Islet precursor cell (in vitro differentiated cells): ENCODE data around the gene NPHP4.
"Not testable (repeated sequence)": the region's sequence is repeated elsewhere in the genome, so short reads cannot be mapped to it uniquely, and the experiment has no call there.

Experiments
- DNase-seq: peaks from one replicate; pipeline ENCODE4 v3.0.0-alpha.2; 2018

Gene NPHP4

GRCh38 chr1:5874416-5875110, 117.7 kb downstream of the NPHP4 start:
- no peak for DNase-seq

GRCh38 chr1:5873556-5873955, 118.7 kb downstream of the NPHP4 start:
- DNase-seq = no peak

- no peak for DNase-seq
Observed at GRCh38 chr1:5872886-5873285, 119.3 kb downstream of the NPHP4 start.

GRCh38 chr1:5868931-5869500, 123.2 kb downstream of the NPHP4 start:
- no peak for DNase-seq

- DNase-seq = no peak
Observed at GRCh38 chr1:5865774-5866173, 126.5 kb downstream of the NPHP4 start.

GRCh38 chr1:5865056-5865455, 127.2 kb downstream of the NPHP4 start:
- DNase-seq = no peak

- no peak for DNase-seq
Observed at GRCh38 chr1:5864256-5864655, 128.0 kb downstream of the NPHP4 start.

- DNase-seq = no peak
Observed at GRCh38 chr1:5863238-5863637, 129.0 kb downstream of the NPHP4 start.

- DNase-seq = no peak
Observed at GRCh38 chr1:5861871-5862825, 130.1 kb downstream of the NPHP4 start.

GRCh38 chr1:5860277-5860676, 131.9 kb downstream of the NPHP4 start:
- no peak for DNase-seq

GRCh38 chr1:5859766-5860165, 132.5 kb downstream of the NPHP4 start:
- DNase-seq = no peak

GRCh38 chr1:5858844-5859407, 133.3 kb downstream of the NPHP4 start:
- DNase-seq = no peak

GRCh38 chr1:5858246-5858645, 134.0 kb downstream of the NPHP4 start:
- no peak for DNase-seq

- no peak for DNase-seq
Observed at GRCh38 chr1:5857508-5858090, 134.6 kb downstream of the NPHP4 start.

- DNase-seq = no peak
Observed at GRCh38 chr1:5857011-5857410, 135.2 kb downstream of the NPHP4 start.

GRCh38 chr1:5856246-5856815, 135.9 kb downstream of the NPHP4 start:
- peak; percentile 82 for DNase-seq

- DNase-seq = no peak
Observed at GRCh38 chr1:5855196-5855897, 136.9 kb downstream of the NPHP4 start.

GRCh38 chr1:5854754-5855153, 137.5 kb downstream of the NPHP4 start:
- no peak for DNase-seq

GRCh38 chr1:5853858-5854257, 138.4 kb downstream of the NPHP4 start:
- DNase-seq = not testable (repeated sequence)

- DNase-seq = peak; percentile 80
Observed at GRCh38 chr1:5850503-5850902, 141.7 kb downstream of the NPHP4 start.

GRCh38 chr1:5849550-5849949, 142.7 kb downstream of the NPHP4 start:
- DNase-seq = no peak
